NCI-H345 treated with DMSO at 0.1 percent for 48 hours (cell line): Measurements from ENCODE around the gene ASAP3.

ENCODE experiments used
- DNase-seq: peaks from one replicate; lab custom pipeline; 2025; ENCODE audit not compliant: unreplicated experiment; lab: John Stamatoyannopoulos, UW

ASAP3 gene

GRCh38 chr1:23478896-23479665 is 4.9 kb downstream of the ASAP3 start:
- DNase-seq = no peak

GRCh38 chr1:23477359-23478144 is 6.4 kb downstream of the ASAP3 start:
- no peak for DNase-seq

- DNase-seq = no peak
Observed at GRCh38 chr1:23475641-23476040, 8.3 kb downstream of the ASAP3 start.

GRCh38 chr1:23475134-23475628 is 8.8 kb downstream of the ASAP3 start:
- no peak for DNase-seq

GRCh38 chr1:23473037-23473800 is 10.8 kb downstream of the ASAP3 start:
- DNase-seq = no peak

- DNase-seq = no peak
Observed at GRCh38 chr1:23472351-23473036, 11.5 kb downstream of the ASAP3 start.

- DNase-seq = no peak
Observed at GRCh38 chr1:23471473-23472075, 12.4 kb downstream of the ASAP3 start.

- no peak for DNase-seq
Observed at GRCh38 chr1:23470282-23471070, 13.5 kb downstream of the ASAP3 start.

- no peak for DNase-seq
Observed at GRCh38 chr1:23469372-23469982, 14.5 kb downstream of the ASAP3 start.

- DNase-seq = no peak
Observed at GRCh38 chr1:23466423-23466989, 17.5 kb downstream of the ASAP3 start.

GRCh38 chr1:23463286-23463685 is 20.7 kb downstream of the ASAP3 start:
- no peak for DNase-seq

- DNase-seq = no peak
Observed at GRCh38 chr1:23462766-23463165, 21.2 kb downstream of the ASAP3 start.

- no peak for DNase-seq
Observed at GRCh38 chr1:23461050-23461449, 22.9 kb downstream of the ASAP3 start.

GRCh38 chr1:23460519-23460918 is 23.5 kb downstream of the ASAP3 start:
- DNase-seq = no peak

GRCh38 chr1:23459338-23459757 is 24.6 kb downstream of the ASAP3 start:
- no peak for DNase-seq

- DNase-seq = no peak
Observed at GRCh38 chr1:23456226-23456625, 27.8 kb downstream of the ASAP3 start.

- DNase-seq = no peak
Observed at GRCh38 chr1:23453455-23454000, 30.5 kb downstream of the ASAP3 start.

GRCh38 chr1:23452011-23452411 is 32.0 kb downstream of the ASAP3 start:
- no peak for DNase-seq

GRCh38 chr1:23451441-23451840 is 32.5 kb downstream of the ASAP3 start:
- no peak for DNase-seq
